H1 (cell line): ENCODE results near the gene MAK. TPM values are rescaled to one million over a fixed set of nuclear protein-coding genes. Genes with fewer than 3 reads are reported as not detected.

ENCODE experiments used
- KDM5A ChIP-seq: fragments of 200-600 bp; IDR thresholded peaks from 2 replicates; pipeline ENCODE4 v1.7.1; 2012; ENCODE audit warnings: mild to moderate bottlenecking, low read length, inconsistent platforms, mixed read lengths
- NRF1 ChIP-seq: IDR thresholded peaks from 2 replicates; pipeline ENCODE4 v1.6.1; 2011; ENCODE audit warnings: mild to moderate bottlenecking, low read depth, low read length, improper control_type of control experiment
- TBP ChIP-seq: IDR thresholded peaks from 2 replicates; pipeline ENCODE4 v1.6.1; 2011; ENCODE audit warnings: low read depth, low read length, improper control_type of control experiment
- polyA plus RNA-seq, 7 experiments: library from polyadenylated mRNA; depleted of rRNA in 3 of 7; stranded (reverse) in 5 of 7; unstranded in 2 of 7; fragments of >200 nt in 5 of 7; fragments of 200-250 nt in 2 of 7; gene quantifications; 1 replicate in 5 of 7; 2 replicates in 1 of 7; 4 replicates in 1 of 7; pipeline versions ENCODE4 v1.2.1 to v1.2.3, GENCODE V29; 2011 to 2013; ENCODE audit warnings: missing spikeins in 2 of 7, mixed read lengths in 2 of 7
- total RNA-seq: library from RNA; stranded (reverse); fragmentation: NEBNext Ultra II Directional; extraction: Animal tissue kit (Norgen Biotek cat#: 25700); gene quantifications from 2 replicates; pipeline ENCODE4 v1.2.1, GENCODE V29; 2021

MAK gene
- total and polyA plus RNA-seq, 2 of the 8 experiments (the other 6 are each of a cell fraction or from before 2014, with no cell fraction given) = 0.08 to 0.37 TPM

DNA sequence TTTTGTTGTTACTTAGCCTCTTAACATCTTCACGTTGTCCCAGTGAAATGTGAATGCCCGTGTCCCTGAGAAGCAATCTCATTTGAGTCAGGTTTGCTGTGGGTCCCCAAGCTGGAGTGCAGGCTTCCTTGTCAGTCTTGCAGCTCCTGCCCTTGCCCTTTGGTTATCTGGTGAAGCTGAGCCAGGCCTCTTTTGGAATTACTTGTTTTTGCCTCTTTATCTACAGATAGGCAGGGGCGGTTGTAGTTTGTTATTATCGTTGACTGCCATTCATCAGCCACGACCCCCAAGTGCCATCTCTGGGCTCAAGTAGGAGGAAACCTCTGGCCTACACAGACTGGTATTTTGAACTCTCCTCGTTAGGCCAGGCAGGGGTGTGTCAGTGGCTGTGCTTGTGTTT, 113.3 kb downstream of the MAK start (continued):
- TF ChIP-seq TBP (no peak), NRF1 (no peak), KDM5A (no peak)
